Common myeloid progenitor, CD34-positive (primary cell): Measurements from ENCODE around the gene KYAT1.
A peak's percentile ranks its signal among the peaks of the same experiment; 100 is the strongest.
"Not testable (repeated sequence)": the region's sequence is repeated elsewhere in the genome, so short reads cannot be mapped to it uniquely, and the experiment has no call there.

Experiments
- CTCF ChIA-PET: fragments of 350-600 bp; sonication (Branson Sonifier 250); formaldehyde crosslinking; loops from one replicate; lab custom pipeline; 2021; ENCODE audit warnings: antibody characterized with exemption; lab: Charles Lee
- POLR2A ChIA-PET: fragments of 350-600 bp; sonication (Branson Sonifier 250); formaldehyde crosslinking; loops from one replicate; lab custom pipeline; 2021; ENCODE audit warnings: antibody characterized with exemption; lab: Charles Lee
- DNase-seq, 3 donors: peaks; one replicate each; pipeline versions ENCODE4 v3.0.0 to v3.0.0-alpha.2; 2013
- H3K27ac ChIP-seq, 2 experiments: 1 replicate in 1 of 2; 2 replicates in 1 of 2; pipeline ENCODE4 v1.7.0; 2013; ENCODE audit warnings: inconsistent platforms in 2 of 2, low read length in 2 of 2, mild to moderate bottlenecking in 2 of 2, low read depth in 1 of 2, moderate library complexity in 1 of 2; ENCODE audit not compliant: severe bottlenecking in 2 of 2, insufficient read depth in 1 of 2, poor library complexity in 1 of 2
- H3K27me3 ChIP-seq, 5 experiments: replicated peaks in 2 of 5; 1 replicate in 3 of 5; 2 replicates in 2 of 5; pipeline versions ENCODE4 v1.6.1 to v1.7.0; 2013; ENCODE audit warnings: low read length in 4 of 5, mild to moderate bottlenecking in 2 of 5, moderate library complexity in 2 of 5, inconsistent platforms in 1 of 5; ENCODE audit not compliant: insufficient read depth in 5 of 5, control insufficient read depth in 4 of 5
- H3K36me3 ChIP-seq, 4 experiments: 1 replicate in 2 of 4; 2 replicates in 2 of 4; pipeline versions ENCODE4 v1.6.1 to v1.7.0; 2013; ENCODE audit warnings: low read length in 3 of 4, control low read depth in 1 of 4, mild to moderate bottlenecking in 1 of 4; ENCODE audit not compliant: control insufficient read depth in 4 of 4, insufficient read depth in 4 of 4
- H3K4me1 ChIP-seq, 4 experiments: 1 replicate in 3 of 4; 2 replicates in 1 of 4; pipeline versions ENCODE4 v1.6.1 to v1.7.1; 2013; ENCODE audit warnings: low read length in 3 of 4, mild to moderate bottlenecking in 3 of 4, control low read depth in 1 of 4, inconsistent platforms in 1 of 4, moderate library complexity in 1 of 4; ENCODE audit not compliant: control insufficient read depth in 4 of 4, insufficient read depth in 4 of 4; ENCODE audit errors: control extremely low read depth in 1 of 4
- H3K4me3 ChIP-seq, 7 experiments: 1 replicate in 4 of 7; 2 replicates in 3 of 7; pipeline versions ENCODE4 v1.5.1 to v1.7.0; 2013; ENCODE audit warnings: mild to moderate bottlenecking in 7 of 7, low read length in 6 of 7, moderate library complexity in 6 of 7, inconsistent platforms in 2 of 7, low read depth in 2 of 7, control low read depth in 1 of 7; ENCODE audit not compliant: insufficient read depth in 4 of 7, control insufficient read depth in 1 of 7; ENCODE audit errors: extremely low read depth in 1 of 7
- H3K9me3 ChIP-seq, 5 experiments: 1 replicate in 4 of 5; 2 replicates in 1 of 5; pipeline versions ENCODE4 v1.6.1 to v1.7.1; 2013; ENCODE audit warnings: low read length in 4 of 5, mild to moderate bottlenecking in 2 of 5, inconsistent platforms in 1 of 5, low read depth in 1 of 5, moderate library complexity in 1 of 5; ENCODE audit not compliant: control insufficient read depth in 4 of 5, insufficient read depth in 2 of 5; ENCODE audit errors: control extremely low read depth in 1 of 5
- WGBS: methylation state at CpG from one replicate; pipeline ENCODE4 v1.1.5; 2013; ENCODE audit not compliant: insufficient coverage; 5-methylcytosine and 5-hydroxymethylcytosine counted together

Gene KYAT1

DNA sequence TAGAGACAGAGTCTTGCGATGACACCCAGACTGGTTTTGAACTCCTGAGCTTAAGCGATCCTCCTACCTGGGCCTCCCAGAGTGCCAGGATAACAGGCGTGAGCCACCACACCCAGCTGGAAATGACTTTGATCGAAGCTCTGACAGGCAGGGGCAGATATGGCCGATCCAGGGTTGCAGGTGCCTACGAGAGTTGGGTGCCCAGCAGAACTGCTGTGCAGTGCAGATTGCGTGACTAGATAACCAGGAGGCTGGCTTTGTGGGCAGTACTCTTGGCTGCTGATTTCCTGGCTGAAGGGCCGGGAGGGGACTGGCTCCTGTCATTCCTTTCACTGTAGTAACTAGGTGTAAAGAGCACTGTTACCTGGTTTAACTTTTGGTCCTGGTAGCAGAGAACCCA, 82.9 kb downstream of the KYAT1 start:
- ChIA-PET POLR2A (interaction anchor here (0.6 kb wide), 1 partner anchor 12 kb away, joined by 3 read pairs; no protein-coding TSS in a partner anchor), CTCF (interaction anchor here (0.9 to 1.0 kb wide), 2 partner anchors 14 to 28 kb away, joined by 3 to 4 read pairs; partner anchors contain the start of gene ZER1)
- H3K27me3 ChIP-seq, result no peaks in the 10 kb centered on the region
- no peaks in the 10 kb centered on the region for H3K9me3 ChIP-seq
- no peak for DNase-seq
- no peak overlapping the region for H3K27ac ChIP-seq
- H3K36me3 ChIP-seq, result peaks cover 7 to 75% (median 50%) of the 10 kb centered on the region in 4 experiments
- 85% methylated on average over 6 of the region's 8 CpGs for WGBS
- H3K4me1 ChIP-seq, result no peaks in the 10 kb centered on the region
- no peak overlapping the region for H3K4me3 ChIP-seq

DNA sequence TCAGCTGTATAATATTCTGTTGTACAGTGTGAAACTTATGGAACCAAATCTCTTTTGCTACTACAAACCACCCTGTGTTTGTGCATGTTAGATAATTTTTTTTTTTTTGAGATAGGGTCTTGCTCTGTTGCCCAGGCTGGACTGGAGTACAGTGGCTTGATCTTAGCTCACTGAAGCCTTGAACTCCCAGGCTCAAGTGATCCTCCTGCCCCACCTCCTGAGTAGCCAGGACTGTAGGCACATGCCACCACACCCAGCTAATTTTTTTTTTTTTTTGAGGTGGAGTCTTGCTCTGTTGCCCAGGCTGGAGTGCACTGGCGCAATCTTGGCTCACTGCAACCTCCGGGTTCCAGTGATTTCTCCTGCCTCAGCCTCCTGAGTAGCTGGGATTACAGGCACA, 86.8 kb downstream of the KYAT1 start:
- H3K4me3 ChIP-seq, H3K27ac ChIP-seq, H3K9me3 ChIP-seq, H3K4me1 ChIP-seq, DNase-seq, H3K27me3 ChIP-seq: not testable (repeated sequence)
- ChIA-PET CTCF (interaction anchor here (1.0 kb wide), 1 partner anchor 22 kb away, joined by 3 read pairs; no protein-coding TSS in a partner anchor), POLR2A (interaction anchor here (1.1 kb wide), 1 partner anchor 13 kb away, joined by 3 read pairs; no protein-coding TSS in a partner anchor)
- WGBS, result no CpG with 5 or more reads among the region's 2 CpGs
- H3K36me3 ChIP-seq, result peaks cover 6 to 79% (median 56%) of the 10 kb centered on the region in 4 experiments

DNA sequence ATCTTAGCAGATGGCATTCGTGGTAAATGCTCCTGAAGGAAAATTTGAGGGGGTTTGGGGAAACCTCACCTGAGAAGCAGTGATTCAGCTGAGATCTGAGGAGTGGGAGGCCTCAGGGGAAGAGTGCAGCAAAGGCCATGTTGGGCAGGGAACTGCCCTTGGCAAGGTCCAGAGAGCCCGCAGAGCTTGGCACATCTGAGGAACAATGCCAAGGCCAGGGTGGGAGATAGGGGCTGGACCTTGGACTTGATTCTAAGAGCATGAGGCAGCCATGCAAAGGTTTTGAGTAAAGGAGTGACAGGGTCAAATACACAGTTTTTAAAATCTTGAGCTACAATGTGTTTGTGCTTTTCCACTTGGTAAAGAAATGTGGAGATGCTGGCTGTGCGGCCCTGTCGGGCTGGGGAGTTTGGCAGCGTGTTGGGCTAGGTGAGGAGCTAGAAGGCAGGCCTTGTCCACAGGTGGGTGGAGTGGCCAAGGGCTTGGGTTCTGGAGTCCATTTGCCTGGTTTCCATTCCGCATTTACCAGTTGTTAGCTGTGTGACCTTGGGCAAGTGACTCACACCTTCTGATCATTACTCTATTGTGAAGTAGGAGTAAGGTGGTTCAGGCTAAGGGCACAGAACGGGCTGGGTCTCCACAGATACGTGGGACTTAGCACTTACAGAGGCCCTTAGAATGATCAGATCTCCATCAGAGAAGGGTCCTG, 88.6 kb downstream of the KYAT1 start:
- WGBS, result 98% methylated on average over 6 of the region's 8 CpGs
- peaks cover 0 to 8% (median 6%) of the 10 kb centered on the region in 4 experiments for H3K4me1 ChIP-seq
- ChIA-PET POLR2A (no interaction called here), CTCF (interaction anchor here (0.6 to 2.7 kb wide), 4 partner anchors 14 to 135 kb away, joined by 3 to 7 read pairs (median 4); partner anchors contain the start of gene ENDOG)
- no peak overlapping the region for H3K27ac ChIP-seq
- no peak for DNase-seq
- H3K27me3 ChIP-seq, result no peaks in the 10 kb centered on the region
- H3K9me3 ChIP-seq, result no peaks in the 10 kb centered on the region
- no peak overlapping the region for H3K4me3 ChIP-seq
- H3K36me3 ChIP-seq, result peaks cover 6 to 67% (median 44%) of the 10 kb centered on the region in 4 experiments

DNA sequence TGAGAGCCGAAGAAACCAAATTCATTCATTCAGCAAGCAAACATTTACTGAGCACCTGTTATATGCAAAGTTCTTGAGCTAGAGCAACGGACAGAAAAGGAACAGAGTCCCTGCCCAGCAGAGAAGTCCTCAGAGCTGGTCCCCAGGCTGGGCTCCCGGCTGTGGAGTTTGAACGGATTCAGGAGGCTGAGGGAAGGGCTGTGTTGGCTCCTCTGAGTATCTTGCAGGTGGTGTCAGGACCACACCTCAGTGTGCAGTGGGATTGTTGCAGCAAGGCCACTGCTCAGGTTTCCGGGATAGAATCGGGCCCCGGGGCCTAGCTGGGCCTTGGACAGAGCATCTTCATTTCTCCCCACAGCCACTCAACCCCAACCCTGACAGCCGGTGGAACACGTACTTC, 89.6 kb downstream of the KYAT1 start:
- WGBS, result 97% methylated on average over 9 of the region's 9 CpGs
- no peak overlapping the region for H3K27ac ChIP-seq
- H3K9me3 ChIP-seq, result no peaks in the 10 kb centered on the region
- ChIA-PET CTCF (interaction anchor here (0.6 to 2.7 kb wide), 3 partner anchors 15 to 453 kb away, joined by 3 to 7 read pairs (median 3); no protein-coding TSS in a partner anchor), POLR2A (no interaction called here)
- H3K36me3 ChIP-seq, result peaks cover 6 to 57% (median 39%) of the 10 kb centered on the region in 4 experiments
- no peak for DNase-seq
- H3K4me1 ChIP-seq, result peaks cover 3 to 14% (median 12%) of the 10 kb centered on the region in 4 experiments
- no peak overlapping the region for H3K4me3 ChIP-seq
- H3K27me3 ChIP-seq, result no peaks in the 10 kb centered on the region

DNA sequence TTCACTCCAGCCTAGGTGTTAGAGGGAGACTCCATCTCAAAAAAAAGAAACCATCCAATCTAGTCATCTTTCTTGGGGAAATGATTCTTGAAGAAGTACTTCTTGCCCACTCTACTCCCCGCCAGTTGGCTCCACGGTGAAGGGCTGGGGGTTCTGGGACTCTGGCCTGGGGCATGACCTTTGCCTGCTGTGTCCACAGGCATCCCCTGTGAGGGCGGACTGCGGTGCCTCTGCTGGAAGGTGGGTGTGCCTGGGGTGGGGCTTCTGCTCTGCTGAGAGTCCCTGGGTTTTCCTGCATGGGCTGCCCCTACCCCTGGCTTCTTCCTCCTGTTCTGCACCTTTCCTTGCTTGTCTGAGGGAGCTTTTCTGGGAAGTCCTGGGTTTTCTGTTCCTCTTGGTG, 91.2 kb downstream of the KYAT1 start:
- Histone ChIP-seq H3K4me1 (peaks cover 3 to 22% (median 19%) of the 10 kb centered on the region in 4 experiments), H3K9me3 (no peaks in the 10 kb centered on the region), H3K4me3 (no peak overlapping the region), H3K27me3 (no peaks in the 10 kb centered on the region), H3K36me3 (peaks cover 4 to 48% (median 36%) of the 10 kb centered on the region in 4 experiments), H3K27ac (no peak overlapping the region)
- no peak for DNase-seq
- ChIA-PET POLR2A (no interaction called here), CTCF (interaction anchor here (2.7 to 3.0 kb wide), 2 partner anchors 19 to 28 kb away, joined by 7 to 12 read pairs; partner anchors contain the start of gene ENDOG)
- WGBS, result 100% methylated on average over 4 of the region's 4 CpGs

DNA sequence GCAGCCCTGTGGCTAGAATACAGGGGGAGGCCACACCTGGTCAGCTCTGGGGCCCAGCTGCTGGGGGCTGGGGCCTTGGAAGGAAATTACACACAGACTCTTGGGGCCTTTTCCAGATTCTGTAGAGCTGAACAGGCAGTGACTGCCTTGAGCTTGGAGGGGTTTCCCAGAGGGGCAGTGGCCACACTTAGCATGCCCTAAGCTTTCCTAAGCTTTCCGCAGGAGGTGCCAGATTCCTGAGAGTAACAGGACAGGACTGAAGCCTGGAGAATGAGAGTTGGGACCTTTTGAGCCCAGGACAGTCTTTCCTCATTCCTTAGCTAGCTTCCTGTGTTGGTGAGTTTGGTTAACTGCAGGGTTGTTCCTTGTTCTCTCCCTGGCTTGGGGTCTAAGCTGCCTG, 93.3 kb downstream of the KYAT1 start:
- 67% methylated on average over 1 of the region's 1 CpG for WGBS
- Histone ChIP-seq H3K4me3 (peak overlapping the region in 5 of 7 experiments; percentile 85 to 100 (median 97)), H3K36me3 (peaks cover 3 to 34% (median 30%) of the 10 kb centered on the region in 4 experiments), H3K9me3 (no peaks in the 10 kb centered on the region), H3K4me1 (peaks cover 3 to 29% (median 27%) of the 10 kb centered on the region in 4 experiments), H3K27me3 (no peaks in the 10 kb centered on the region), H3K27ac (peak overlapping the region in 1 of 2 experiments; percentile 85)
- no peak for DNase-seq
- ChIA-PET POLR2A (interaction anchor here (0.8 to 0.9 kb wide), 2 partner anchors 17 to 38 kb away, joined by 3 to 5 read pairs; partner anchors contain the start of gene ZER1), CTCF (interaction anchor here (0.9 to 3.0 kb wide), 6 partner anchors 17 to 55 kb away, joined by 3 to 12 read pairs (median 4); partner anchors contain the start of genes ENDOG and SPOUT1)
